NT2/D1 (cell line): ENCODE measurements around the gene DDX1.
A peak's percentile ranks its signal among the peaks of the same experiment; 100 is the strongest.

Source experiments
- DNase-seq: peaks from one replicate; pipeline ENCODE4 v3.0.0-alpha.2; 2011; ENCODE audit warnings: low read depth, low spot score
- H3K27me3 ChIP-seq: 2 replicates; pipeline ENCODE4 v1.6.0; 2011; ENCODE audit warnings: mild to moderate bottlenecking; ENCODE audit not compliant: insufficient read length, insufficient read depth
- H3K36me3 ChIP-seq: 2 replicates; pipeline ENCODE4 v1.6.1; 2011; ENCODE audit warnings: mild to moderate bottlenecking, low read length, mixed read lengths; ENCODE audit not compliant: insufficient read depth, insufficient read length
- H3K4me1 ChIP-seq: 2 replicates; pipeline ENCODE4 v1.5.1; 2011; ENCODE audit not compliant: insufficient read depth, insufficient read length
- H3K4me3 ChIP-seq: 2 replicates; pipeline ENCODE4 v1.5.1; 2011; ENCODE audit warnings: low read depth; ENCODE audit not compliant: insufficient read length
- H3K9ac ChIP-seq: 2 replicates; pipeline ENCODE4 v1.6.0; 2011; ENCODE audit warnings: low read depth; ENCODE audit not compliant: insufficient read length
- H3K9me3 ChIP-seq: 2 replicates; pipeline ENCODE4 v1.5.1; 2011; ENCODE audit warnings: mild to moderate bottlenecking, low read length; ENCODE audit not compliant: insufficient read depth
- SUZ12 ChIP-seq: IDR thresholded peaks from 2 replicates; pipeline ENCODE4 v1.6.1; 2011; ENCODE audit not compliant: insufficient read length, insufficient read depth; ENCODE audit errors: extremely low read depth
- YY1 ChIP-seq: IDR thresholded peaks from 2 replicates; pipeline ENCODE4 v1.6.1; 2011; ENCODE audit not compliant: insufficient read length, insufficient read depth
- ZNF274 ChIP-seq: IDR thresholded peaks from 2 replicates; pipeline ENCODE4 v1.6.1; 2011; ENCODE audit warnings: mild to moderate bottlenecking, low read depth, low read length

DDX1 gene

GRCh38 chr2:15630978-15631719, 39.5 kb downstream of the DDX1 start:
- H3K36me3 ChIP-seq = peaks cover 88% of the 10 kb centered on the region
- no peak for DNase-seq
- H3K4me1 ChIP-seq = no peaks in the 10 kb centered on the region
- H3K9me3 ChIP-seq = no peaks in the 10 kb centered on the region
- H3K4me3 ChIP-seq = no peak overlapping the region
- TF ChIP-seq YY1 (no peak), SUZ12 (no peak), ZNF274 (no peak)
- no peak overlapping the region for H3K9ac ChIP-seq
- H3K27me3 ChIP-seq = no peaks in the 10 kb centered on the region

DNA sequence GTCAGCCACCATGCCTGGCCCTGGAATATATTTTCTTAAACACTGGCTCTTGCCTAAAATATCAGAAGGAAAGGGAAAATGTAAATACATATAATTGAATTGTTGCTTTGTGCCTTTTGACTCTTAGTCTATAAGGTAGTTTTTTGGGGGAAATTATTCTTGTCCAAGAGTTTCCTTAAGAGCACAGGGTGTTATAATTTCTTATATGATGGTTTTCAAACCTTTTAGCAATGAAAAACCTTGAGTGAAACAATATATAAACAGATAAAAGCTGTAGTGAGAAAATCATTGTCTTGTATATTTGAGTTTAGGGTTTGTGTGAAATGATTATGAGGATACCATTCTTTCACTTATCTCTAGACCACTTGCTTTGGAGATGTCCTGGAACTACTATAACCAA, 40.2 kb downstream of the DDX1 start:
- Histone ChIP-seq H3K36me3 (peaks cover 82% of the 10 kb centered on the region), H3K9ac (no peak overlapping the region), H3K4me3 (no peak overlapping the region), H3K4me1 (no peaks in the 10 kb centered on the region), H3K27me3 (no peaks in the 10 kb centered on the region), H3K9me3 (no peaks in the 10 kb centered on the region)
- no peak for DNase-seq
- TF ChIP-seq SUZ12 (no peak), YY1 (no peak), ZNF274 (no peak)

GRCh38 chr2:15633043-15633970, 41.6 kb downstream of the DDX1 start:
- no peaks in the 10 kb centered on the region for H3K9me3 ChIP-seq
- no peak for TF ChIP-seq SUZ12
- no peak for TF ChIP-seq YY1
- no peak for TF ChIP-seq ZNF274
- no peaks in the 10 kb centered on the region for H3K27me3 ChIP-seq
- DNase-seq = no peak
- no peaks in the 10 kb centered on the region for H3K4me1 ChIP-seq
- no peak overlapping the region for H3K4me3 ChIP-seq
- peaks cover 77% of the 10 kb centered on the region for H3K36me3 ChIP-seq
- H3K9ac ChIP-seq = no peak overlapping the region

- DNase-seq = no peak
- H3K4me3 ChIP-seq = no peak overlapping the region
- TF ChIP-seq ZNF274 (no peak), SUZ12 (no peak), YY1 (no peak)
- H3K27me3 ChIP-seq = no peaks in the 10 kb centered on the region
- peaks cover 72% of the 10 kb centered on the region for H3K36me3 ChIP-seq
- H3K4me1 ChIP-seq = no peaks in the 10 kb centered on the region
- H3K9ac ChIP-seq = no peak overlapping the region
- no peaks in the 10 kb centered on the region for H3K9me3 ChIP-seq
Observed at GRCh38 chr2:15633971-15634346, 42.3 kb downstream of the DDX1 start.

DNA sequence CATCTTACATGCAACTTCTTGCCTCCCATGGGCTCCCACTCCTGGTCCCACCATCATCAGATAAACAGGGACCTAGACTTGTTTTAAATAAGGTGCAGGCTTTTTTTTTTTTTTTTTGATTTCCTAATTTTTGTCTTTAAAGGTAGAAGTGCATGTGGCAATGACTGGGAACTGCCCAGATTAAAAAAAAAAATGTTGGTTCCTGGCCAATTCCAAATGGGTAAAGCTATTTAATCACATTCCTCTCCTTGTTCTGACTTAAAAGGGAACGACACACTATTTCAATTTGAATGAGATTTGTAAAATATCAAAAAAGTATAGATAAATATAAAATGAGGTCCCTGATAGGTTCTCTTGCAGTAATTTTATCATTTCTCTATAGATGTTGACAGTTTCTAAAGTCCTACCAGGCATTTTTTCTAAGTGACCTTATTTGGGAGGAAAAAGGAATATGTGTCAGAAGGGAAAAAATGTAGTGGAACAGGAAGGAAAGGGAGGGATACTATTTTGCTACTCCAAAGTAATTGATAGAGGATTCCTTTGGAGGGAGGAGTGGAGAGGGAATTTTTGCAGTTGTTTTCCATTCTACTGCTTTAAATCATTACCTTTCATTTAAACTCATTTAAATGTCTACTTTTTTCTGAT, 43.3 kb downstream of the DDX1 start:
- Histone ChIP-seq H3K36me3 (peaks cover 62% of the 10 kb centered on the region), H3K9ac (no peak overlapping the region), H3K4me1 (no peaks in the 10 kb centered on the region), H3K4me3 (no peak overlapping the region), H3K9me3 (no peaks in the 10 kb centered on the region), H3K27me3 (no peaks in the 10 kb centered on the region)
- no peak for DNase-seq
- TF ChIP-seq ZNF274 = no peak
- TF ChIP-seq SUZ12 = no peak
- TF ChIP-seq YY1 = no peak

DNA sequence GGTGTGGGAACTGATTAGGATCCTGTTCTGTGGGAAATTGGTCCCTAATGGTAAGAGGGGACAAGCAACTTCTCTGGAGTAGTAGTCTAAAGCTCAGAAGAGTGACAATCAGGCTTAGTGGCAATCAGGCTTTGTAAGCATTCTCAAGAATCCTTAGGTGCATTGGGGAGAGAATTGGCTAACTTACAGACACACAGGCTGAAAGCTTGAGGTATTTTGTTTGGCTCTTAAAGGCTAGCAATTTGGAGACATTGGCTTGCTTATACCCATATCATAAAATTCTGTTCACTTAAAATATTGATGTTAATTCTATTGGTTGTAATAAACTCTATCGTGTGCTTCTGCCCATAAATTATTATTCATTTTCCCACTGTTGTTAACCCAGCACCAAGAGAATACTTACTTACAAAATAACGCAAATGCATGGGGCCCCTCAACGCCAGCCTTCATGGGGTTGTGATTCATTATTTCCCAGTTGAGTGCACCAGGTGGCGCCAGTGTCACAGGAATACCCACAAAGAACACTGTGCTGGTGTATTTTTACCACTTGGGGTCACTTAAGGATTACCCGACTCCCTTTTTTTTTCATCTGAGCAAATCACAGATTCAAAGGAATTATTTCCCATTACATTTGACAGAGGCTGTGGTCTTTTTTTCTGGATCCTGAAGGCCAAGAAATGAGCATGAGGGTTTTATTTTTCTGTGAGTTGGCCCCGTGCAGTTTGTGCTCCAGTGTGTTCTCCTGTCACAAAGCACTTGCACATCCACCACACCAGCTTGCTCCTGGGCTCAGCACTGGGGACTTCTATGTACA, 45.5 kb downstream of the DDX1 start:
- Histone ChIP-seq H3K36me3 (peaks cover 40% of the 10 kb centered on the region), H3K9me3 (no peaks in the 10 kb centered on the region), H3K27me3 (no peaks in the 10 kb centered on the region), H3K9ac (no peak overlapping the region), H3K4me1 (no peaks in the 10 kb centered on the region), H3K4me3 (no peak overlapping the region)
- DNase-seq = peak; percentile 77
- TF ChIP-seq ZNF274 = no peak
- no peak for TF ChIP-seq YY1
- TF ChIP-seq SUZ12 = no peak
